ENCODE measurements around the gene FNDC3B.

The FNDC3B gene

DNA sequence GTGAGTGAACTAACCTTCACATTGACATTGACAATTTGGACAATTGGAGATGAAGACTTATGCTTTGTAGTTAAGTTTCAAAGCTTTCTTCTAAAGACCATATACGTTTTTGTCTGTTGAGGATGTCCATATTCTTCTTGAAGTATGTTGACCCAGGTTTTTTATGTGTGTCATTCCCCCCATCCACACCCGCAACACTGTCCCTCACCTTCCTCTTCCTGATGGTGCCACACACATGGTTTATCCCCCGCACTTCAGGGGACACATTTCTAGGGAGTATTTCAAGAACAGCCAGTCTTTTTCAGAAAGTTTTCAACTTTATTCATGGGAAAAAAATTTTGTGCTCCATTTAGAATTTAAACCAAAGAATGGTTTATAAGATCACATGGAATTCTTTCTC lies 303.7 kb downstream of the FNDC3B start:
- TF ChIP-seq, protein P1, sequence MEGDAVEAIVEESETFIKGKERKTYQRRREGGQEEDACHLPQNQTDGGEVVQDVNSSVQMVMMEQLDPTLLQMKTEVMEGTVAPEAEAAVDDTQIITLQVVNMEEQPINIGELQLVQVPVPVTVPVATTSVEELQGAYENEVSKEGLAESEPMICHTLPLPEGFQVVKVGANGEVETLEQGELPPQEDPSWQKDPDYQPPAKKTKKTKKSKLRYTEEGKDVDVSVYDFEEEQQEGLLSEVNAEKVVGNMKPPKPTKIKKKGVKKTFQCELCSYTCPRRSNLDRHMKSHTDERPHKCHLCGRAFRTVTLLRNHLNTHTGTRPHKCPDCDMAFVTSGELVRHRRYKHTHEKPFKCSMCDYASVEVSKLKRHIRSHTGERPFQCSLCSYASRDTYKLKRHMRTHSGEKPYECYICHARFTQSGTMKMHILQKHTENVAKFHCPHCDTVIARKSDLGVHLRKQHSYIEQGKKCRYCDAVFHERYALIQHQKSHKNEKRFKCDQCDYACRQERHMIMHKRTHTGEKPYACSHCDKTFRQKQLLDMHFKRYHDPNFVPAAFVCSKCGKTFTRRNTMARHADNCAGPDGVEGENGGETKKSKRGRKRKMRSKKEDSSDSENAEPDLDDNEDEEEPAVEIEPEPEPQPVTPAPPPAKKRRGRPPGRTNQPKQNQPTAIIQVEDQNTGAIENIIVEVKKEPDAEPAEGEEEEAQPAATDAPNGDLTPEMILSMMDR (IDR thresholded peaks at IDR 0.05; ENCODE audit: low read depth, low read length): no peak
- no peak for TF ChIP-seq EZH2phosphoT487 (IDR thresholded peaks at IDR 0.05; ENCODE audit: low read depth)
- no peak overlapping the region for H2AFZ ChIP-seq (ENCODE audit: low read depth, low read length)
- H3K36me3 ChIP-seq (replicated peaks; ENCODE audit: low read depth, low read length): peaks cover 6% of the 10 kb centered on the region
- H3K4me2 ChIP-seq (ENCODE audit: low read length): no peak overlapping the region
- no peaks in the 10 kb centered on the region for H3K4me1 ChIP-seq (ENCODE audit: low read length)
- H3K9me3 ChIP-seq (ENCODE audit: insufficient read depth, low read length): no peaks in the 10 kb centered on the region
- H3K4me3 ChIP-seq (ENCODE audit: low read length): no peak overlapping the region
- H4K20me1 ChIP-seq (ENCODE audit: insufficient read depth, low read length): no peaks in the 10 kb centered on the region
- no peaks in the 10 kb centered on the region for H3K27me3 ChIP-seq (ENCODE audit: low read depth, low read length)
- no peaks in the 10 kb centered on the region for H3K79me2 ChIP-seq (ENCODE audit: low read length)
- H3K27ac ChIP-seq (ENCODE audit: low read length): no peak overlapping the region
- H3K9ac ChIP-seq (ENCODE audit: low read length): no peak overlapping the region

DNA sequence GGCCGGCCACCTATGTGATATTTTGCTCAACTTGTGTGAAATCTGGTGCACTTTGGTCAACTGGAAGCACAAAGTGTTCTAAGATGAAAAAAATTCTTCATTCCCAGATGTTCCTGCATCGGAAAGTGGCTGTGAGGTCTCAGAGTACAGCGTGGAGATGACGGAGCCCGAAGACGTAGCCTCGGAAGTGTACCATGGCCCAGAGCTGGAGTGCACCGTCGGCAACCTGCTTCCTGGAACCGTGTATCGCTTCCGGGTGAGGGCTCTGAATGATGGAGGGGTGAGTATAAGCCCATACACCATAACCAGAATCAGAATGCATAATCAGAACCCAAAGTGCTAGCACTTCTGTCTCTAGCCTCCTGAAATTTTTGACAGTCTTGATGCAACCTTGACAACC lies 304.6 kb downstream of the FNDC3B start:
- Histone ChIP-seq H3K27me3 (ENCODE audit: low read depth, low read length) (no peaks in the 10 kb centered on the region), H3K4me1 (ENCODE audit: low read length) (no peaks in the 10 kb centered on the region), H3K9ac (ENCODE audit: low read length) (no peak overlapping the region), H3K79me2 (ENCODE audit: low read length) (no peaks in the 10 kb centered on the region), H3K4me3 (ENCODE audit: low read length) (no peak overlapping the region), H3K4me2 (ENCODE audit: low read length) (no peak overlapping the region), H2AFZ (ENCODE audit: low read depth, low read length) (no peak overlapping the region), H3K9me3 (ENCODE audit: insufficient read depth, low read length) (no peaks in the 10 kb centered on the region), H3K36me3 (replicated peaks; ENCODE audit: low read depth, low read length) (peaks cover 6% of the 10 kb centered on the region), H4K20me1 (ENCODE audit: insufficient read depth, low read length) (no peaks in the 10 kb centered on the region), H3K27ac (ENCODE audit: low read length) (no peak overlapping the region)
- TF ChIP-seq, protein P1 (IDR thresholded peaks at IDR 0.05; ENCODE audit: low read depth, low read length): no peak
- TF ChIP-seq EZH2phosphoT487 (IDR thresholded peaks at IDR 0.05; ENCODE audit: low read depth): no peak

DNA sequence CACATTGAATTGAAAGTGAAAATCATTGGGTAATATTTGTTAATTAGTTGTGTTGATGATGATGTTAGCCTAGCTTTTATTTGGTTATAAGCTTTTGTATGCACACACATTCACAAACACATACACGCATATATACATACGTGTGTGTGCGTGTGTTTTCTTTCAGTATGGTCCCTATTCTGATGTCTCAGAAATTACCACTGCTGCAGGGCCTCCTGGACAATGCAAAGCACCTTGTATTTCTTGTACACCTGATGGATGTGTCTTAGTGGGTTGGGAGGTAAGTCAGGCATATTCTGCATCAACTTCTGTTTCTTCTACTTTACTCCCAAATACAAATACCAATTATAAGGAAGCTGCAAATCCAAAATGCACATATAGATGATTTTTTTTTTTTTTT lies 306.8 kb downstream of the FNDC3B start:
- Histone ChIP-seq H3K4me1 (ENCODE audit: low read length) (no peaks in the 10 kb centered on the region), H2AFZ (ENCODE audit: low read depth, low read length) (no peak overlapping the region), H3K4me3 (ENCODE audit: low read length) (no peak overlapping the region), H4K20me1 (ENCODE audit: insufficient read depth, low read length) (no peaks in the 10 kb centered on the region), H3K36me3 (replicated peaks; ENCODE audit: low read depth, low read length) (peaks cover 6% of the 10 kb centered on the region), H3K79me2 (ENCODE audit: low read length) (no peaks in the 10 kb centered on the region), H3K27me3 (ENCODE audit: low read depth, low read length) (no peaks in the 10 kb centered on the region), H3K9ac (ENCODE audit: low read length) (no peak overlapping the region), H3K9me3 (ENCODE audit: insufficient read depth, low read length) (no peaks in the 10 kb centered on the region), H3K27ac (ENCODE audit: low read length) (no peak overlapping the region), H3K4me2 (ENCODE audit: low read length) (no peak overlapping the region)
- TF ChIP-seq EZH2phosphoT487 (IDR thresholded peaks at IDR 0.05; ENCODE audit: low read depth): no peak
- TF ChIP-seq, protein P1 (IDR thresholded peaks at IDR 0.05; ENCODE audit: low read depth, low read length): no peak

DNA sequence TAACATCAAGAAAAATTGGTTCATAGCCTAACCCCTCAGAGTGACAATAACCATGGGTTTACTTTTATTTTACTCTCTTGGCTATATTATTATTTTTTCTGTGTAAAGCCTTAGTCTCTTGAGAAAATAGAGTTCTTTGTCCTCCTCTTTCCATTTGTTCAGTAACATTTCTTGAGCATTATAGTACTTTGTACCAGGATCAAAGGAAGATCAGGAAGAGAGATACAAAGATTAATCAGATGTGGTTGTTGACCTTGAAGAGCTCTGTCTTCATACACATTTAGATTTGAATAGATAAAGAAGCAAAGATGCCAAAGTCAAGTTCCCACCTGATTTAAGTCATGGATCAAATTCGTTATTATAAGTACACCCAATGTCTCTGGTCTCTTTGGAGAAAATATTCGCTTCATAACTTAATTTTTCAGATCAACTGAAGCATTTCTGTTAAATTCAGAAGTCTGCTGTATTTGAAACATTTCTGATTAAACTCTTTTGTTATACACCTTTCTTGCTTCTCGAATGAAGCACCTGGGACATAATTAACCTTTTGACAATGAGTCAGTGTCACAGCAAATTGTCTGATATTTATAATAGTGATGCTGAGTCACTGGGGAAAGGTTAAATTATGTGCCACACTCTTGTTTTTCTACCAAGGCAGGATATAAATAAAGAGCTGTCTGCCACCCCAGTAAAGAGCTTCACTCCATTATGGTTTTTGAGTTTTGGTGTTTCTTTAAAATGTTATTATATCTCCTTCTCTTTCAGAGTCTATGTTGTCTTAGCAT lies 308.7 kb downstream of the FNDC3B start:
- Histone ChIP-seq H3K4me3 (ENCODE audit: low read length) (no peak overlapping the region), H3K9me3 (ENCODE audit: insufficient read depth, low read length) (no peaks in the 10 kb centered on the region), H3K9ac (ENCODE audit: low read length) (no peak overlapping the region), H3K4me2 (ENCODE audit: low read length) (no peak overlapping the region), H4K20me1 (ENCODE audit: insufficient read depth, low read length) (no peaks in the 10 kb centered on the region), H2AFZ (ENCODE audit: low read depth, low read length) (no peak overlapping the region), H3K79me2 (ENCODE audit: low read length) (no peaks in the 10 kb centered on the region), H3K36me3 (replicated peaks; ENCODE audit: low read depth, low read length) (peaks cover 6% of the 10 kb centered on the region), H3K4me1 (ENCODE audit: low read length) (no peaks in the 10 kb centered on the region), H3K27me3 (ENCODE audit: low read depth, low read length) (no peaks in the 10 kb centered on the region), H3K27ac (ENCODE audit: low read length) (no peak overlapping the region)
- TF ChIP-seq, protein P1 (IDR thresholded peaks at IDR 0.05; ENCODE audit: low read depth, low read length): no peak
- no peak for TF ChIP-seq EZH2phosphoT487 (IDR thresholded peaks at IDR 0.05; ENCODE audit: low read depth)

Measured in OCI-LY3 (cell line).